ENCODE measurements around the gene PRSS21. TPM values are rescaled to one million over a fixed set of nuclear protein-coding genes. Genes with fewer than 3 reads are reported as not detected.
A peak's percentile ranks its signal among the peaks of the same experiment; 100 is the strongest.

Gene PRSS21
- total and polyA plus RNA-seq, 2 donors from 2014 or later: 0.54 TPM; not detected in 1

- H3K27ac ChIP-seq (ENCODE audit: low read depth in 2 of 2, low read length in 2 of 2): no peak overlapping the region
- FAIRE-seq: no peak
Measured at GRCh38 chr16:2786061-2786825, 30.8 kb upstream of the PRSS21 start.

GRCh38 chr16:2786826-2787151 is 30.2 kb upstream of the PRSS21 start:
- H3K9ac ChIP-seq (ENCODE audit: low read length in 3 of 3): no peak overlapping the region
- no peaks in the 10 kb centered on the region for H3K4me1 ChIP-seq (ENCODE audit: control insufficient read depth in 2 of 3, insufficient read depth in 2 of 3, low read depth in 1 of 3, low read length in 3 of 3)
- no peaks in the 10 kb centered on the region for H3K9me3 ChIP-seq (ENCODE audit: control insufficient read depth in 2 of 3, insufficient read depth in 1 of 3, low read length in 3 of 3)
- intact Hi-C loops (cut with DNase I): no loop called here
- TF ChIP-seq CTCF (IDR thresholded peaks at IDR 0.05; ENCODE audit: borderline replicate concordance, extremely low read depth, insufficient read depth): no peak
- H3K27me3 ChIP-seq (ENCODE audit: control insufficient read depth, insufficient read depth, low read length): peaks cover 4% of the 10 kb centered on the region
- H3K36me3 ChIP-seq (ENCODE audit: control insufficient read depth in 2 of 3, insufficient read depth in 3 of 3, low read length in 3 of 3): no peaks in the 10 kb centered on the region
- no peak overlapping the region for H3K4me3 ChIP-seq (ENCODE audit: low read length in 3 of 3)
- FAIRE-seq (no peak), DNase-seq (peak in 1 of 5 donors; percentile 24)
- H3K27ac ChIP-seq (ENCODE audit: low read depth in 2 of 2, low read length in 2 of 2): no peak overlapping the region

More at GRCh38 chr16:2786061-2786825, 30.8 kb upstream of the PRSS21 start:
- H3K9me3 ChIP-seq (ENCODE audit: control insufficient read depth in 2 of 3, insufficient read depth in 1 of 3, low read length in 3 of 3): no peaks in the 10 kb centered on the region
- H3K4me3 ChIP-seq (ENCODE audit: low read length in 3 of 3): no peak overlapping the region
- H3K9ac ChIP-seq (ENCODE audit: low read length in 3 of 3): no peak overlapping the region
- DNase-seq: peak in 1 of 5 donors; percentile 27
- intact Hi-C loops (cut with DNase I): no loop called here
- H3K36me3 ChIP-seq (ENCODE audit: control insufficient read depth in 2 of 3, insufficient read depth in 3 of 3, low read length in 3 of 3): no peaks in the 10 kb centered on the region
- no peak for TF ChIP-seq CTCF (IDR thresholded peaks at IDR 0.05; ENCODE audit: borderline replicate concordance, extremely low read depth, insufficient read depth)
- no peaks in the 10 kb centered on the region for H3K4me1 ChIP-seq (ENCODE audit: control insufficient read depth in 2 of 3, insufficient read depth in 2 of 3, low read depth in 1 of 3, low read length in 3 of 3)
- peaks cover 4% of the 10 kb centered on the region for H3K27me3 ChIP-seq (ENCODE audit: control insufficient read depth, insufficient read depth, low read length)

- intact Hi-C loops (cut with DNase I): no loop called here
- Histone ChIP-seq H3K4me3 (ENCODE audit: low read length in 3 of 3) (no peak within 1 kb of the TSS), H3K9ac (ENCODE audit: low read length in 3 of 3) (no peak within 1 kb of the TSS), H3K27ac (ENCODE audit: low read depth in 2 of 2, low read length in 2 of 2) (no peak within 1 kb of the TSS), H3K27me3 (ENCODE audit: control insufficient read depth, insufficient read depth, low read length) (peaks cover 4% of the 10 kb centered on the region), H3K36me3 (ENCODE audit: control insufficient read depth in 2 of 3, insufficient read depth in 3 of 3, low read length in 3 of 3) (no peaks in the 10 kb centered on the region), H3K4me1 (ENCODE audit: control insufficient read depth in 2 of 3, insufficient read depth in 2 of 3, low read depth in 1 of 3, low read length in 3 of 3) (no peaks in the 10 kb centered on the region), H3K9me3 (ENCODE audit: control insufficient read depth in 2 of 3, insufficient read depth in 1 of 3, low read length in 3 of 3) (no peaks in the 10 kb centered on the region)
- DNase-seq: peak in 1 of 5 donors; percentile 43
- TF ChIP-seq CTCF (IDR thresholded peaks at IDR 0.05; ENCODE audit: borderline replicate concordance, extremely low read depth, insufficient read depth): no peak
- FAIRE-seq: no peak
Measured at GRCh38 chr16:2787406-2787805, 29.6 kb upstream of the PRSS21 start, which contains the start of gene PRSS33. Gene PRSS33 (minus strand): TSS chr16:2787560. CDS start chr16:2786547, 1,013 bp downstream.

Measured in kidney (tissue), 14 donors.